Keratinocyte (primary cell): Measurements from ENCODE around the gene KRTAP10-6. TPM values are rescaled to one million over a fixed set of nuclear protein-coding genes. Genes with fewer than 3 reads are reported as not detected.

ENCODE experiments used
- DNase-seq: peaks from one replicate; pipeline ENCODE4 v3.0.0-alpha.2; 2011; ENCODE audit warnings: low read depth, missing footprints, low spot score
- FAIRE-seq: peaks from 2 replicates; lab custom pipeline; 2011; peaks lifted over from hg19 to GRCh38; lab: Jason Lieb, UNC
- H2AFZ ChIP-seq: 2 replicates; pipeline ENCODE4 v1.6.0; 2012; ENCODE audit warnings: low read length, control low read depth, inconsistent platforms; ENCODE audit not compliant: control insufficient read depth
- H3K27ac ChIP-seq: 2 replicates; pipeline ENCODE4 v1.5.1; 2011; ENCODE audit warnings: low read length; ENCODE audit not compliant: control insufficient read depth, insufficient read depth
- H3K27me3 ChIP-seq: 3 replicates; pipeline ENCODE4 v1.6.0; 2011; ENCODE audit warnings: low read length; ENCODE audit not compliant: control insufficient read depth, insufficient read depth; ENCODE audit errors: extremely low read depth
- H3K36me3 ChIP-seq, 2 experiments: 2 replicates in 1 of 2; 3 replicates in 1 of 2; pipeline ENCODE4 v1.5.1; 2011; ENCODE audit warnings: low read length in 2 of 2, mild to moderate bottlenecking in 1 of 2; ENCODE audit not compliant: control insufficient read depth in 2 of 2, insufficient read depth in 2 of 2; ENCODE audit errors: extremely low read depth in 1 of 2
- H3K4me1 ChIP-seq: 3 replicates; pipeline ENCODE4 v1.5.1; 2011; ENCODE audit warnings: low read length; ENCODE audit not compliant: control insufficient read depth, insufficient read depth; ENCODE audit errors: extremely low read depth
- H3K4me2 ChIP-seq: 3 replicates; pipeline ENCODE4 v1.6.0; 2011; ENCODE audit warnings: low read depth, low read length; ENCODE audit not compliant: control insufficient read depth, insufficient read depth; ENCODE audit errors: extremely low read depth
- H3K4me3 ChIP-seq, 3 experiments: fragments of 200-600 bp in 1 of 3; sonication (generic) in 1 of 3; 2 replicates in 2 of 3; 3 replicates in 1 of 3; pipeline ENCODE4 v1.5.1; 2011 to 2016; ENCODE audit warnings: low read length in 3 of 3, mild to moderate bottlenecking in 3 of 3, control low read depth in 2 of 3, inconsistent platforms in 1 of 3, low read depth in 1 of 3, mixed read lengths in 1 of 3, mixed run types in 1 of 3, moderate library complexity in 1 of 3; ENCODE audit not compliant: control insufficient read depth in 2 of 3, insufficient read depth in 2 of 3; ENCODE audit errors: extremely low read depth in 1 of 3
- H3K79me2 ChIP-seq: 2 replicates; pipeline ENCODE4 v1.6.0; 2012; ENCODE audit warnings: low read length; ENCODE audit not compliant: control insufficient read depth, insufficient read depth
- H3K9ac ChIP-seq: 3 replicates; pipeline ENCODE4 v1.6.0; 2011; ENCODE audit warnings: low read length; ENCODE audit not compliant: control insufficient read depth, insufficient read depth; ENCODE audit errors: extremely low read depth
- H3K9me1 ChIP-seq: 3 replicates; pipeline ENCODE4 v1.6.0; 2011; ENCODE audit warnings: low read length; ENCODE audit not compliant: control insufficient read depth, insufficient read depth; ENCODE audit errors: extremely low read depth
- H3K9me3 ChIP-seq: 2 replicates; pipeline ENCODE4 v1.5.1; 2012; ENCODE audit warnings: low read depth, low read length; ENCODE audit not compliant: control insufficient read depth
- H4K20me1 ChIP-seq: 3 replicates; pipeline ENCODE4 v1.6.0; 2011; ENCODE audit warnings: low read length; ENCODE audit not compliant: control insufficient read depth, insufficient read depth; ENCODE audit errors: extremely low read depth
- CTCF ChIP-seq, 3 experiments: IDR thresholded peaks in 1 of 3; conservative IDR thresholded peaks in 1 of 3; optimal IDR thresholded peaks in 1 of 3; 2 replicates in 2 of 3; 3 replicates in 1 of 3; pipeline versions ENCODE3 to v1.5.1; 2011; ENCODE audit warnings: low read length in 3 of 3, mild to moderate bottlenecking in 3 of 3, moderate library complexity in 2 of 3, control low read depth in 1 of 3, inconsistent platforms in 1 of 3; ENCODE audit not compliant: insufficient read depth in 2 of 3; ENCODE audit errors: extremely low read depth in 1 of 3
- EZH2 ChIP-seq: IDR thresholded peaks from one replicate; pipeline ENCODE4 v1.6.1; 2012; ENCODE audit warnings: inconsistent platforms, mild to moderate bottlenecking, low read length, moderate library complexity
- dilution Hi-C: fragments of 300-500 bp; cut with MboI; formaldehyde crosslinking; loops from one replicate; pipeline ENCODE4 v1.7.0; 2020; ENCODE audit warnings: low sequenced_read_pairs; ENCODE audit not compliant: extremely low pct_ligation_motif_present
- polyA plus RNA-seq, 5 experiments: library from polyadenylated mRNA; depleted of rRNA in 3 of 5; stranded (reverse) in 3 of 5; stranded (forward) in 1 of 5; unstranded in 1 of 5; fragments of >200 nt; gene quantifications; 1 replicate in 1 of 5; 2 replicates in 3 of 5; 3 replicates in 1 of 5; pipeline versions ENCODE4 v1.2.1 to v1.2.3, GENCODE V29; 2011 to 2012; ENCODE audit warnings: missing spikeins in 2 of 5, low read depth in 1 of 5, low replicate concordance in 1 of 5

The KRTAP10-6 gene
- polyA plus RNA-seq, 1 donor (not counting 4 experiments of a cell fraction or from before 2014, with no cell fraction given): not detected

GRCh38 chr21:44552136-44552535, 40.2 kb downstream of the KRTAP10-6 start:
- no peaks in the 10 kb centered on the region for H3K9me1 ChIP-seq
- H3K79me2 ChIP-seq: no peaks in the 10 kb centered on the region
- H3K27me3 ChIP-seq: peaks cover 4% of the 10 kb centered on the region
- TF ChIP-seq CTCF (optimal IDR thresholded peaks at IDR 0.05 in 1 of 3, IDR thresholded peaks at IDR 0.05 in 1 of 3, conservative IDR thresholded peaks at IDR 0.05 in 1 of 3; ENCODE audit: extremely low read depth in 1 of 3, insufficient read depth in 2 of 3, low read length in 3 of 3) (no peak), EZH2 (no peak)
- H3K27ac ChIP-seq: no peak overlapping the region
- no peak overlapping the region for H3K9ac ChIP-seq
- H3K36me3 ChIP-seq: no peaks in the 10 kb centered on the region
- no peaks in the 10 kb centered on the region for H4K20me1 ChIP-seq
- H3K4me1 ChIP-seq: peaks cover 22% of the 10 kb centered on the region
- no peak overlapping the region for H2AFZ ChIP-seq
- FAIRE-seq: no peak
- DNase-seq: no peak
- dilution Hi-C loops: no loop called here
- H3K9me3 ChIP-seq: no peaks in the 10 kb centered on the region
- H3K4me2 ChIP-seq: no peak overlapping the region
- no peak overlapping the region for H3K4me3 ChIP-seq

- no peak for FAIRE-seq
- H3K79me2 ChIP-seq: no peaks in the 10 kb centered on the region
- H3K36me3 ChIP-seq: no peaks in the 10 kb centered on the region
- peak within 1 kb of the TSS; percentile 2 for H3K4me2 ChIP-seq
- no peak for TF ChIP-seq EZH2
- TF ChIP-seq CTCF (optimal IDR thresholded peaks at IDR 0.05 in 1 of 3, IDR thresholded peaks at IDR 0.05 in 1 of 3, conservative IDR thresholded peaks at IDR 0.05 in 1 of 3; ENCODE audit: extremely low read depth in 1 of 3, insufficient read depth in 2 of 3, low read length in 3 of 3): no peak
- no peak within 1 kb of the TSS for H3K9ac ChIP-seq
- H3K27ac ChIP-seq: no peak within 1 kb of the TSS
- DNase-seq: no peak
- H3K9me3 ChIP-seq: no peaks in the 10 kb centered on the region
- no peak within 1 kb of the TSS for H2AFZ ChIP-seq
- dilution Hi-C loops: no loop called here
- peaks cover 22% of the 10 kb centered on the region for H3K4me1 ChIP-seq
- no peak within 1 kb of the TSS for H3K4me3 ChIP-seq
- H4K20me1 ChIP-seq: no peaks in the 10 kb centered on the region
- no peaks in the 10 kb centered on the region for H3K9me1 ChIP-seq
- peaks cover 4% of the 10 kb centered on the region for H3K27me3 ChIP-seq
These were observed 40.9 kb downstream of the KRTAP10-6 start, which contains the start of gene KRTAP10-2 for GRCh38 chr21:44551340-44551961. Gene KRTAP10-2 (minus strand): TSS chr21:44551505. CDS start chr21:44551458, 47 bp downstream.
